Frontal cortex (tissue), 4 donors: Measurements from ENCODE around the gene CYP19A1. TPM values are rescaled to one million over a fixed set of nuclear protein-coding genes. Genes with fewer than 3 reads are reported as not detected.
"Not testable (repeated sequence)": the region's sequence is repeated elsewhere in the genome, so short reads cannot be mapped to it uniquely, and the experiment has no call there.

Source experiments
- DNase-seq, 2 donors: peaks; one replicate each; pipeline ENCODE4 v3.0.0; 2012; ENCODE audit warnings: low spot score in 2 of 2
- FAIRE-seq: peaks from 2 replicates; lab custom pipeline; 2012; peaks lifted over from hg19 to GRCh38; lab: Jason Lieb, UNC
- total RNA-seq: library from RNA; depleted of rRNA; stranded (reverse); fragments of >200 nt; gene quantifications from one replicate; pipeline ENCODE4 v1.2.3, GENCODE V29; 2014
- donor health status: control.
- donor health status: control.
- donor health status: control.

CYP19A1 gene
- total RNA-seq, 1 donor from 2014 or later, result 1.2 TPM

GRCh38 chr15:51270706-51271105 is 67.7 kb downstream of the CYP19A1 start:
- FAIRE-seq (no peak), DNase-seq (no peak)

- FAIRE-seq (no peak), DNase-seq (no peak)
Measured at GRCh38 chr15:51269496-51269895, 68.9 kb downstream of the CYP19A1 start.

GRCh38 chr15:51267703-51268083 is 70.7 kb downstream of the CYP19A1 start:
- FAIRE-seq, result no peak
- peak in 1 of 2 donors; percentile 25 for DNase-seq

GRCh38 chr15:51267051-51267702 is 71.2 kb downstream of the CYP19A1 start:
- DNase-seq (peak in 1 of 2 donors; percentile 40), FAIRE-seq (no peak)

- no peak for FAIRE-seq
- DNase-seq, result peak in 1 of 2 donors; percentile 25
Measured at GRCh38 chr15:51266656-51267050, 71.7 kb downstream of the CYP19A1 start.

GRCh38 chr15:51265037-51265555 is 73.3 kb downstream of the CYP19A1 start:
- no peak for DNase-seq
- no peak for FAIRE-seq

GRCh38 chr15:51263726-51264125 is 74.7 kb downstream of the CYP19A1 start:
- FAIRE-seq (no peak), DNase-seq (no peak)

- no peak for FAIRE-seq
- DNase-seq, result no peak
Measured at GRCh38 chr15:51263116-51263515, 75.3 kb downstream of the CYP19A1 start.

- FAIRE-seq (no peak), DNase-seq (no peak)
Measured at GRCh38 chr15:51262463-51262862, 75.9 kb downstream of the CYP19A1 start.

- not testable (repeated sequence) for DNase-seq, FAIRE-seq
Measured at GRCh38 chr15:51261113-51261512, 77.3 kb downstream of the CYP19A1 start.

- DNase-seq, result no peak
- FAIRE-seq, result no peak
Measured at GRCh38 chr15:51260202-51260601, 78.2 kb downstream of the CYP19A1 start.

- no peak for FAIRE-seq
- DNase-seq, result no peak
Measured at GRCh38 chr15:51255533-51255932, 82.9 kb downstream of the CYP19A1 start.

GRCh38 chr15:51253366-51253765 is 85.0 kb downstream of the CYP19A1 start:
- no peak for FAIRE-seq
- no peak for DNase-seq

- FAIRE-seq (no peak), DNase-seq (no peak)
Measured at GRCh38 chr15:51252671-51253070, 85.7 kb downstream of the CYP19A1 start.

- FAIRE-seq (no peak), DNase-seq (no peak)
Measured at GRCh38 chr15:51251556-51251955, 86.8 kb downstream of the CYP19A1 start.

GRCh38 chr15:51250217-51251011 is 88.0 kb downstream of the CYP19A1 start:
- FAIRE-seq, result no peak
- DNase-seq, result no peak

- no peak for FAIRE-seq
- no peak for DNase-seq
Measured at GRCh38 chr15:51245628-51246027, 92.8 kb downstream of the CYP19A1 start.

- FAIRE-seq (no peak), DNase-seq (no peak)
Measured at GRCh38 chr15:51244423-51244869, 94.0 kb downstream of the CYP19A1 start.

- no peak for FAIRE-seq
Measured at GRCh38 chr15:51243774-51244173, 94.6 kb downstream of the CYP19A1 start.

GRCh38 chr15:51240066-51240465 is 98.3 kb downstream of the CYP19A1 start:
- FAIRE-seq (no peak), DNase-seq (no peak)

More at GRCh38 chr15:51243774-51244173, 94.6 kb downstream of the CYP19A1 start:
- no peak for DNase-seq

GRCh38 chr15:51237816-51238215 is 100.6 kb downstream of the CYP19A1 start:
- FAIRE-seq (no peak), DNase-seq (no peak)
